H1 (cell line): ENCODE results near the gene ZBTB9. TPM values are rescaled to one million over a fixed set of nuclear protein-coding genes. Genes with fewer than 3 reads are reported as not detected.
A peak's percentile ranks its signal among the peaks of the same experiment; 100 is the strongest.

Experiments
- BCL11A ChIP-seq, 2 experiments: IDR thresholded peaks; one replicate each; pipeline ENCODE4 v1.6.1; 2011; ENCODE audit warnings: low read depth in 2 of 2, low read length in 2 of 2, mild to moderate bottlenecking in 2 of 2
- BRCA1 ChIP-seq: IDR thresholded peaks from 2 replicates; pipeline ENCODE4 v1.6.1; 2012; ENCODE audit warnings: low read depth, low read length, improper control_type of control experiment
- CREB1 ChIP-seq: IDR thresholded peaks from 2 replicates; pipeline ENCODE4 v1.6.1; 2012; ENCODE audit warnings: inconsistent platforms
- CTBP2 ChIP-seq: IDR thresholded peaks from 2 replicates; pipeline ENCODE4 v1.7.0; 2011; ENCODE audit warnings: borderline replicate concordance, mild to moderate bottlenecking, moderate library complexity, mixed read lengths, low read length; ENCODE audit not compliant: insufficient read depth, insufficient read length
- HDAC6 ChIP-seq: IDR thresholded peaks from one replicate; pipeline ENCODE4 v1.7.1; 2012; ENCODE audit warnings: low read depth, mild to moderate bottlenecking, inconsistent platforms, low read length, moderate library complexity
- MAFK ChIP-seq: IDR thresholded peaks from 2 replicates; pipeline ENCODE4 v1.6.1; 2012; ENCODE audit warnings: low read depth, mild to moderate bottlenecking, improper control_type of control experiment, low read length
- NRF1 ChIP-seq: IDR thresholded peaks from 2 replicates; pipeline ENCODE4 v1.6.1; 2011; ENCODE audit warnings: mild to moderate bottlenecking, low read depth, low read length, improper control_type of control experiment
- POU5F1 ChIP-seq: IDR thresholded peaks from 2 replicates; pipeline ENCODE4 v1.6.1; 2011; ENCODE audit warnings: low read depth, mild to moderate bottlenecking, low read length, moderate library complexity
- RAD21 ChIP-seq, 2 experiments: IDR thresholded peaks in 1 of 2; conservative IDR thresholded peaks in 1 of 2; 2 replicates each; pipeline ENCODE4 v1.6.1; 2011; ENCODE audit warnings: low read depth in 2 of 2, low read length in 2 of 2, improper control_type of control experiment in 1 of 2, inconsistent platforms in 1 of 2, mild to moderate bottlenecking in 1 of 2, moderate library complexity in 1 of 2
- SP2 ChIP-seq: IDR thresholded peaks from 2 replicates; pipeline ENCODE4 v1.6.1; 2012; ENCODE audit warnings: mild to moderate bottlenecking, low read length, inconsistent platforms
- SP4 ChIP-seq: IDR thresholded peaks from 2 replicates; pipeline ENCODE4 v1.6.1; 2012; ENCODE audit warnings: low read length, inconsistent platforms
- SRF ChIP-seq: IDR thresholded peaks from 2 replicates; pipeline ENCODE4 v1.6.1; 2011; ENCODE audit warnings: mild to moderate bottlenecking, low read depth, low read length, moderate library complexity
- USF2 ChIP-seq: IDR thresholded peaks from 2 replicates; pipeline ENCODE4 v1.6.1; 2011; ENCODE audit warnings: low read length, improper control_type of control experiment
- YY1 ChIP-seq: IDR thresholded peaks from 2 replicates; pipeline ENCODE4 v1.6.1; 2011; ENCODE audit warnings: low read depth, mild to moderate bottlenecking, low read length
- polyA plus RNA-seq, 7 experiments: library from polyadenylated mRNA; depleted of rRNA in 3 of 7; stranded (reverse) in 5 of 7; unstranded in 2 of 7; fragments of >200 nt in 5 of 7; fragments of 200-250 nt in 2 of 7; gene quantifications; 1 replicate in 5 of 7; 2 replicates in 1 of 7; 4 replicates in 1 of 7; pipeline versions ENCODE4 v1.2.1 to v1.2.3, GENCODE V29; 2011 to 2013; ENCODE audit warnings: missing spikeins in 2 of 7, mixed read lengths in 2 of 7
- total RNA-seq: library from RNA; stranded (reverse); fragmentation: NEBNext Ultra II Directional; extraction: Animal tissue kit (Norgen Biotek cat#: 25700); gene quantifications from 2 replicates; pipeline ENCODE4 v1.2.1, GENCODE V29; 2021

Gene ZBTB9
- total and polyA plus RNA-seq, 2 of the 8 experiments (the other 6 are each of a cell fraction or from before 2014, with no cell fraction given) = 16.9 to 20.2 TPM

GRCh38 chr6:33417903-33418689 lies 36.3 kb upstream of the ZBTB9 start, which contains the start of gene CUTA (continued):
- TF ChIP-seq USF2 (peak; percentile 97), SP4 (peak; percentile 90), CTBP2 (no peak), RAD21 (IDR thresholded peaks at IDR 0.05 in 1 of 2, conservative IDR thresholded peaks at IDR 0.05 in 1 of 2; ENCODE audit: low read depth in 2 of 2, low read length in 2 of 2) (peak in 1 of 2 experiments; percentile 5; a peak in 1 of 4 replicates), BRCA1 (no peak), POU5F1 (no peak), SRF (peak; percentile 33; the same call in 1 of the 2 replicates), SP2 (no peak), YY1 (no peak), BCL11A (IDR thresholded peaks at IDR 0.05; ENCODE audit: low read depth in 2 of 2, low read length in 2 of 2) (no peak), HDAC6 (no peak), NRF1 (0 out of 2 replicates have a peak, but pooled peaks have one; percentile 2), CREB1 (peak; percentile 78; the same call in 1 of the 2 replicates), MAFK (no peak)
